HEK293 (cell line): ENCODE data around the gene POU2F2.

Source experiments
- CTCF ChIA-PET: fragments of 350-600 bp; formaldehyde crosslinking; extraction: SDS; loops from one replicate; lab custom pipeline; 2021; ENCODE audit warnings: antibody characterized with exemption; lab: Yijun Ruan, JAX
- POLR2A ChIA-PET: fragments of 300-600 bp; formaldehyde crosslinking; extraction: SDS; loops from one replicate; lab custom pipeline; 2020; ENCODE audit warnings: antibody characterized with exemption, inconsistent platforms; lab: Yijun Ruan, JAX
- H3K27ac ChIP-seq: fragments of 200-500 bp; sonication (Bioruptor generic); 2 replicates; pipeline ENCODE4 v1.5.1; 2014; ENCODE audit warnings: low read depth, low read length, control low read depth, inconsistent platforms; ENCODE audit errors: extremely low read depth
- H3K36me3 ChIP-seq, 2 experiments: fragments of 200-500 bp in 1 of 2; sonication (Bioruptor generic) in 1 of 2; 1 replicate in 1 of 2; 2 replicates in 1 of 2; pipeline ENCODE4 v1.5.1; 2014 to 2017; ENCODE audit warnings: inconsistent platforms in 2 of 2, low read length in 2 of 2; ENCODE audit not compliant: control insufficient read depth in 2 of 2, insufficient read depth in 1 of 2
- H3K4me1 ChIP-seq: fragments of 200-500 bp; sonication (Bioruptor generic); 2 replicates; pipeline ENCODE4 v1.5.1; 2014; ENCODE audit warnings: mild to moderate bottlenecking, low read length, inconsistent platforms; ENCODE audit not compliant: control insufficient read depth, insufficient read depth
- H3K4me3 ChIP-seq: 2 replicates; pipeline ENCODE4 v1.5.1; 2011; ENCODE audit warnings: low read depth, mild to moderate bottlenecking, control low read depth, low read length, moderate library complexity
- H3K9me3 ChIP-seq: fragments of 200-500 bp; sonication (Bioruptor generic); 2 replicates; pipeline ENCODE4 v1.5.1; 2014; ENCODE audit warnings: low read depth, low read length, inconsistent platforms; ENCODE audit not compliant: control insufficient read depth, insufficient read depth
- BCL11A ChIP-seq: fragments of 450-650 bp; formaldehyde crosslinking; IDR thresholded peaks from 2 replicates; pipeline ENCODE4 v1.5.1; 2016; ENCODE audit warnings: low read depth, missing biosample characterization, missing genetic modification characterization
- KLF8 ChIP-seq: fragments of 450-650 bp; formaldehyde crosslinking; IDR thresholded peaks from 2 replicates; pipeline ENCODE4 v1.5.1; 2016; ENCODE audit warnings: missing biosample characterization, missing genetic modification characterization
- KLF9 ChIP-seq: fragments of 450-650 bp; formaldehyde crosslinking; IDR thresholded peaks from 2 replicates; pipeline ENCODE4 v1.5.1; 2016; ENCODE audit warnings: missing biosample characterization, missing genetic modification characterization, low read depth
- PRDM10 ChIP-seq: fragments of 450-650 bp; formaldehyde crosslinking; IDR thresholded peaks from 2 replicates; pipeline ENCODE4 v1.5.1; 2016; ENCODE audit warnings: missing biosample characterization, missing genetic modification characterization
- SCRT1 ChIP-seq: fragments of 450-650 bp; formaldehyde crosslinking; IDR thresholded peaks from 2 replicates; pipeline ENCODE4 v1.5.1; 2016; ENCODE audit warnings: missing biosample characterization, missing genetic modification characterization, borderline replicate concordance
- SETDB1 ChIP-seq: IDR thresholded peaks from one replicate; pipeline ENCODE4 v1.6.1; 2017; ENCODE audit warnings: mild to moderate bottlenecking, low read length, moderate library complexity, mixed read lengths; ENCODE audit not compliant: insufficient read length
- TRIM28 ChIP-seq: IDR thresholded peaks from 2 replicates; pipeline ENCODE4 v1.6.1; 2011; ENCODE audit warnings: low read length, control low read depth, borderline replicate concordance
- YY1 ChIP-seq: fragments of 450-650 bp; formaldehyde crosslinking; IDR thresholded peaks from 2 replicates; pipeline ENCODE4 v1.5.1; 2018; ENCODE audit warnings: missing biosample characterization, missing genetic modification characterization
- ZBTB11 ChIP-seq: fragments of 450-650 bp; formaldehyde crosslinking; conservative IDR thresholded peaks from 2 replicates; pipeline ENCODE4 v1.5.1; 2016; ENCODE audit warnings: low read depth, missing biosample characterization, missing genetic modification characterization
- ZBTB44 ChIP-seq: fragments of 450-650 bp; IDR thresholded peaks from 2 replicates; pipeline ENCODE4 v1.5.1; 2018; ENCODE audit warnings: missing biosample characterization, mild to moderate bottlenecking, missing genetic modification characterization
- ZNF114 ChIP-seq: fragments of 450-650 bp; formaldehyde crosslinking; IDR thresholded peaks from 2 replicates; pipeline ENCODE4 v1.5.0; 2017; ENCODE audit warnings: missing biosample characterization, missing genetic modification characterization
- ZNF157 ChIP-seq: fragments of 450-650 bp; formaldehyde crosslinking; IDR thresholded peaks from 2 replicates; pipeline ENCODE4 v1.5.1; 2016; ENCODE audit warnings: missing biosample characterization, missing genetic modification characterization
- ZNF169 ChIP-seq: fragments of 450-650 bp; formaldehyde crosslinking; IDR thresholded peaks from 2 replicates; pipeline ENCODE4 v1.5.1; 2016; ENCODE audit warnings: missing biosample characterization, missing genetic modification characterization
- ZNF211 ChIP-seq: fragments of 450-650 bp; formaldehyde crosslinking; IDR thresholded peaks from 2 replicates; pipeline ENCODE4 v1.5.1; 2016; ENCODE audit warnings: low read depth, missing biosample characterization, missing genetic modification characterization
- ZNF280C ChIP-seq: fragments of 450-650 bp; formaldehyde crosslinking; IDR thresholded peaks from 2 replicates; pipeline ENCODE4 v1.5.1; 2016; ENCODE audit warnings: missing biosample characterization, missing genetic modification characterization
- ZNF350 ChIP-seq: fragments of 450-650 bp; formaldehyde crosslinking; IDR thresholded peaks from 2 replicates; pipeline ENCODE4 v1.5.0; 2017; ENCODE audit warnings: missing biosample characterization, mild to moderate bottlenecking, missing genetic modification characterization
- ZNF394 ChIP-seq: fragments of 450-650 bp; formaldehyde crosslinking; IDR thresholded peaks from 2 replicates; pipeline ENCODE4 v1.5.1; 2016; ENCODE audit warnings: missing biosample characterization, missing genetic modification characterization, mild to moderate bottlenecking, moderate library complexity, borderline replicate concordance
- ZNF561 ChIP-seq: fragments of 450-650 bp; IDR thresholded peaks from 2 replicates; pipeline ENCODE4 v1.5.1; 2018; ENCODE audit warnings: missing biosample characterization, missing genetic modification characterization, borderline replicate concordance
- ZNF600 ChIP-seq: fragments of 450-650 bp; formaldehyde crosslinking; IDR thresholded peaks from 2 replicates; pipeline ENCODE4 v1.5.1; 2016; ENCODE audit warnings: missing biosample characterization, missing genetic modification characterization
- ZNF658 ChIP-seq: fragments of 450-650 bp; formaldehyde crosslinking; IDR thresholded peaks from 2 replicates; pipeline ENCODE4; 2016; ENCODE audit warnings: missing biosample characterization, missing genetic modification characterization
- ZNF692 ChIP-seq: fragments of 450-650 bp; formaldehyde crosslinking; IDR thresholded peaks from 2 replicates; pipeline ENCODE4 v1.5.1; 2016; ENCODE audit warnings: missing biosample characterization, missing genetic modification characterization
- ZNF768 ChIP-seq: fragments of 450-650 bp; formaldehyde crosslinking; IDR thresholded peaks from 2 replicates; pipeline ENCODE4 v1.5.1; 2018; ENCODE audit warnings: missing biosample characterization, mild to moderate bottlenecking, missing genetic modification characterization
- ZNF777 ChIP-seq: fragments of 450-650 bp; formaldehyde crosslinking; IDR thresholded peaks from 2 replicates; pipeline ENCODE4 v1.5.1; 2017; ENCODE audit warnings: missing biosample characterization, missing genetic modification characterization, borderline replicate concordance
- ZSCAN23 ChIP-seq: fragments of 450-650 bp; formaldehyde crosslinking; IDR thresholded peaks from 2 replicates; pipeline ENCODE4 v1.5.1; 2016; ENCODE audit warnings: missing biosample characterization, missing genetic modification characterization

The POU2F2 gene

GRCh38 chr19:42175952-42176648 lies 43.9 kb upstream of the POU2F2 start:
- H3K9me3 ChIP-seq: no peaks in the 10 kb centered on the region
- peak overlapping the region; percentile 27 for H3K4me3 ChIP-seq
- H3K4me1 ChIP-seq: peaks cover 10% of the 10 kb centered on the region
- no peaks in the 10 kb centered on the region for H3K36me3 ChIP-seq
- ChIA-PET CTCF (interaction anchor here (0.6 to 3.3 kb wide), 16 partner anchors 8 to 135 kb away, joined by 3 to 23 read pairs (median 4); partner anchors contain the start of gene POU2F2), POLR2A (interaction anchor here (0.7 to 1.7 kb wide), 10 partner anchors 11 to 247 kb away, joined by 3 to 9 read pairs (median 4); partner anchors contain the start of gene ZNF574)
- H3K27ac ChIP-seq: no peak overlapping the region
- TF ChIP-seq ZNF777 (tag by site-specific recombination) (peak; percentile 84; the same call in 1 of the 2 replicates), ZNF561 (tag by site-specific recombination) (no peak), ZNF768 (tag by site-specific recombination) (no peak), SCRT1 (tag by site-specific recombination) (no peak), ZNF211 (tag by site-specific recombination) (no peak), ZNF600 (0 out of 2 replicates have a peak, but pooled peaks have one; percentile 32), KLF9 (peak; percentile 55; the same call in 1 of the 2 replicates), KLF8 (peak; percentile 58; the same call in 1 of the 2 replicates), ZNF692 (tag by site-specific recombination) (peak; percentile 57; the same call in 1 of the 2 replicates), ZNF157 (tag by site-specific recombination) (no peak), ZSCAN23 (tag by site-specific recombination) (no peak), ZNF114 (tag by site-specific recombination) (no peak), BCL11A (0 out of 2 replicates have a peak, but pooled peaks have one; percentile 51), ZBTB11 (no peak; the same call in 1 of the 2 replicates), ZNF350 (tag by site-specific recombination) (no peak), SETDB1 (no peak), ZNF394 (tag by site-specific recombination) (peak; percentile 57; the same call in 1 of the 2 replicates), TRIM28 (no peak), PRDM10 (peak; percentile 78), ZNF280C (tag by site-specific recombination) (no peak), ZBTB44 (no peak), ZNF658 (tag by site-specific recombination) (no peak), ZNF169 (tag by site-specific recombination) (no peak), YY1 (no peak)
